Femur (tissue), 1 donor: ENCODE results near the gene TET1.
"Not testable (repeated sequence)": the region's sequence is repeated elsewhere in the genome, so short reads cannot be mapped to it uniquely, and the experiment has no call there.

Source experiments
- DNase-seq: peaks from one replicate; pipeline ENCODE4 v3.0.0-alpha.2; 2017

Gene TET1

DNA sequence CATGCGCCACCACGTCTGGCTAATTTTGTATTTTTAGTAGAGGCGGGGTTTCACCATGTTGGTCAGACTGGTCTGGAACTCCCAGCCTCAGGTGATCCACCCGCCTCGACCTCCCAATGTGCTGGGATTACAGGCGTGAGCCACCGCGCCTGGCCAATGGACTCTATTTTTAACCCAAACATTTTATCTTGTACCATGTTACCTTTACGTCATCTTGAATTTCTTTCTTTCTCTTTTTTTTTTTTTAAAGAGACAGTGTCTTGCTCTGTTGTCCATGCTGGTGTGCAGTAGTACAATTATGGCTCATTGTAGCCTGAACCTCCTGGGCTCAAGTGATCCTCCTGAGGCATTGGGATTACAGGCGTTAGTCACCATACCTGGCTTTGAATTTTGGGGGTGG lies 57.6 kb downstream of the TET1 start:
- not testable (repeated sequence) for DNase-seq

GRCh38 chr10:68618234-68618633 lies 58.1 kb downstream of the TET1 start:
- no peak for DNase-seq

DNA sequence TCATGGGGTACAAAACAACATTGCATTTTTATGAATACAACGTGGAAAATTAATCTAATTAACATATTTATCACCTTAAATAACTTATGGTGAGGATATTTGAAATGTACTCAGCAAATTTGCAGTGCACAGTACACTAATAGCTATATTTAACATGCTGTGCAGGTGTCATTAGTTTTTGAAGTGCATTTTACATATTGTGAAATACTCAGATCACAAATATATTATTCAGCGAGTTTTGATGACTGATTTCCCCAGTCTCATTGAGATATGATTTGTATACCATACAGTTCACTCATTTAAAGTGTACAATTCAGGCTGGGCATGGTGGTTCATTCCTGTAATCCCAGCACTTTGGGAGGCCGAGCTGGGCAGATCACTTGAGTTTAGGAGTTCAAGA lies 59.5 kb downstream of the TET1 start:
- no peak for DNase-seq

GRCh38 chr10:68625316-68625921 lies 65.3 kb downstream of the TET1 start:
- no peak for DNase-seq

GRCh38 chr10:68628576-68629127 lies 68.5 kb downstream of the TET1 start:
- DNase-seq, result no peak

GRCh38 chr10:68632271-68632560 lies 72.1 kb downstream of the TET1 start:
- DNase-seq, result not testable (repeated sequence)

- DNase-seq, result no peak
These were observed 73.1 kb downstream of the TET1 start for GRCh38 chr10:68633281-68633680.

GRCh38 chr10:68633816-68634466 lies 73.8 kb downstream of the TET1 start:
- DNase-seq, result no peak

GRCh38 chr10:68636335-68636734 lies 76.2 kb downstream of the TET1 start:
- DNase-seq, result no peak

GRCh38 chr10:68643550-68643949 lies 83.4 kb downstream of the TET1 start:
- DNase-seq, result not testable (repeated sequence)

- DNase-seq, result no peak
These were observed 87.7 kb downstream of the TET1 start for GRCh38 chr10:68647672-68648341.

DNA sequence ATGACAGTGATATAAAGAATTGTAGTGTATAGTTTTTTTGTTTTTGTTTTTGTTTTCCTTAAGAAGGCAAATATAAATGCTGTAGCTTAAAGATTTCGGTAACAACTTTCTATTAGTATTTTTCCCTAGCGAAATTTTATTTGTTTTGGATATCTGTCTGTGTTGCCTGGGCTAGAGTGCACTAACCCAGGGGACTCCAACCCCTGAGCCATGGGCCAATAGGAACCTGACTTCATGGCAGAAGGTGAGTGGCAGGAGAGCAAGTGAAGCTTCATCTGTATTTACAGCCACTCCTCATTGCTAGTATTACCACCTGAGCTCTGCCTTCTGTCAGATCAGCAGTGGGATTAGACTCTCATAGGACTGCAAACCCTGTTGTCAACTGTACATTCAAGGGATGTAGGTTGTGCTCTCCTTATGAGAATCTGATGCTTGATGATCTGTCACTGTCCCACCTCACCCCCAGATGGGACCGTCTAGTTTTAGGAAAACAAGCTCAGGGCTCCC lies 95.5 kb downstream of the TET1 start:
- DNase-seq, result no peak

DNA sequence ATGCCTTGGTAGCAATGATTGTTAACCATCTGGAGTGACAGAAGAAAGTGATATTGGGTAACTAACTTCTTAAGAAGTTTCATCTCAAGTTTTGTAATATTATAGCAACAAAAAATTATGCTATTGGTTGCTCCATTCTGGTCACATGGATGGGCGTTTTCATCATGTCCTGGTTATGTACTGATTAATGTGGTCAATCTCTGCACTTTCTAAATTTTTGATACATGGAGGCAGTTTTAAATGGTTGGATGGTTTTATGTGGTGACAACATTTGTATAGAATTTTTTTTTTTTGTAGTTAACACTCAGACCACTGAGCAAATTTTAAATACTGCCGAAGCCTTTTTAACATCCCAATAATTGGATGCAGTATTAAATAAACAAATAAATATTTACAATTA lies 105.7 kb downstream of the TET1 start:
- no peak for DNase-seq

- no peak for DNase-seq
These were observed 106.2 kb downstream of the TET1 start for GRCh38 chr10:68666280-68666760.

DNA sequence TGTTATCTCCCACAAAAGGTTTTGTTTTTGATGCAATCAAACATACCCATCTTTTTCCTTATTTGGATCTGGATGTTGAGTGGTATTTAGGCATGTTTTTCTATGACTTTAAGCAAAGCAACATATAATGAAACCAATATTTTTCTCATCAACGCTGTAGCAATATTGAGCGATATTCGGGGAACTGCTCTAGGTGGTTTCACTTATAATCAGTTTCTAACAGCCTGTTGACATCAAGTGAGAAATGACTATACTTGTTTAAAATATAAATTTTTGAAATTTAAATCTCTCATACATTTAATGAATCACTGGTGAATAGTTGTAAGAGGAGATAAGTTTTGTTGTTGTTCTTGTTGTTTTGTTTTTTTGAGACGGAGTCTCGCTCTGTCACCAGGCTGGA lies 108.1 kb downstream of the TET1 start:
- no peak for DNase-seq

DNA sequence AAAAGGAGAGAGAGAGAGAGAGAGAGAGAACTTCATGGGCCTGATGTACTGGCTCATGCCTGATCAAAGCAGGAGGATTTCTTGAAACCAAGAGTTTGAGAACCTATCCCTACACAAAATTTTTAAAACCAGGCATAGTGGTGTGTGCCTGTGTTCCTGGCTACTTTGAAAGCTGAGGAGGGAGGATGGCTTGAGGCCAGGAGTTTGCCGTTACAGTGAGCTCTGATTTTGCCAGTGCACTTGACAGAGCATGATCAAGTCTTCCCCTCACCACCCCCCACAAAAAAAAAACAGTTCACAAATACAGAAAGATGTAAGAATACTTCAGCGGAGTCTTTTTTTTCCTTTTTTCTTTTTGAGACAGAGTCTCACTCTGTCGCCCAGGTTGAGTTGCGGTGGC lies 108.8 kb downstream of the TET1 start:
- no peak for DNase-seq

DNA sequence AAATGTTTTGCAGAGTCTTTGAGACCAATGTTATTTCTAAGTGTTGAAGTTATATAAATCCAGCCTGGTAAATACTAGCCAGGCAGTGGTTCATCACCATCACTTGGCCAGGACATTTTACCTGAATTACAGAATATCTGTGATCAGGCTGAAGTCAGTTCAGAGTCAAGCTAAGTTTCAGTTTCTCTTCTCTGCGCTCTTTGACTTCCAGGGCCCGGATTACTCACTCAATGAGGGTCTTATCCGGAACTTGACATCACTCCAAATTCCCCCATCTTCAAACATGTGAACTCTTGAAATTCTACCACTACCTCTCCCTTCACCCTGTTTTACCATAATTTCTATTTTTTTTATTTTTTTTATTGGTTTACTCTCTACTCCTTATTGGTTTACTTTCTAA lies 124.3 kb downstream of the TET1 start:
- DNase-seq, result no peak

DNA sequence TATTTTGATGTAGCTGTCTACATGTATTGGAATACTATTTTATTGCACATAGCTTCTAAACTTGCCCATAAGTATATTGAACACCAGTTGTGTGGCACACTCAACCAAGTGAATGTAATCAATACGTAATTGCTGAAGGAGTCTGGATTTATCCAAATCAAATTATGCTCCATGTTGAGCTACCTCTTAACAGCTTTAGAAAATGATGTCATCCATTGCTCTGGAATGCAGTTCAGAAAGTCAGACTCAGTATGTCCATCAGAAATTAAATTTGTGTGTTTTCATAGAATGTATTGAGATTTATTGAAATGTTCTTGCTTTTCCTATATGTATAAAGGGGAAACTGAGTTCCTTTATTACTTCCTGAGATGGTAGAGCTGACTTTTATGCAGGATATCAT lies 135.9 kb downstream of the TET1 start:
- no peak for DNase-seq

- DNase-seq, result no peak
These were observed 137.0 kb downstream of the TET1 start for GRCh38 chr10:68697106-68697505.

DNA sequence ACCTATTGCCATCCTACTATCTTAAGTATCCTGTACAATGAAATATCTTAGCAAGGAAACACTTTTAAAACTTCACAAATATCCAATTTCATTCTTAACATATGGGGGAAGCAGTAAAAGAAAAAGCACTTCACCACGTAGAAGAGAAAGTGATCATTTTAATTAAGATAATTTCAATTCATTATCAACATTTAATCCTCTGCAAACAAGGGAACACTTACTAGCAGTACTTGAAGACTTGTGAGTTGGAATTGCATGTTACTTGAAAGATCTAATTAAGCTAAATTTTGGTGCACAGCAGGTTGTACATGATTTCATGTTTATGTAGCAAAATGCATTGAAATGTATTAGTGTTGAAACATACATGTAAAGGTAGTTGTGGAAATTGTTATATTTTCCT lies 140.1 kb downstream of the TET1 start:
- DNase-seq, result no peak

DNA sequence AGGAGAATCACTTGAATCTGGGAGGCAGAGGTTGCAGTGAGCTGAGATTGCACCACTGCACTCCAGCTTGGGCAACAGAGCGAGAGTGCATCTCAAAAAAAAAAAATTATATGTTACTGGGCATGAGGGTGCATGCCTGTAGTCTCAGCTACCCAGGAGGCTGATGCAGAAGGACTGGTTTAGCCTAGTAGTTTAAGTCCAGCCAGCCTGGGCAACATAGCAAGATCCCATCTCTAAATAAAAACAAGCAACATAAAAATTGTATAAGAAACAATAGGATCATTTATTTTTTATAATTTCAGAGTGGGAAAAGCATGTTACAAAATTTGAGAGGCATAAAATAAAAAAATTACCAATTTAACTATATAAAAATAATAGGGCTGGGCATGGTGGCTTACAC lies 145.4 kb downstream of the TET1 start:
- DNase-seq, result no peak

- not testable (repeated sequence) for DNase-seq
These were observed 148.8 kb downstream of the TET1 start for GRCh38 chr10:68708987-68709386.

- not testable (repeated sequence) for DNase-seq
These were observed 152.9 kb downstream of the TET1 start for GRCh38 chr10:68713065-68713464.

GRCh38 chr10:68717435-68717834 lies 157.3 kb downstream of the TET1 start:
- DNase-seq, result no peak
